RWPE1 (cell line): Measurements from ENCODE around the gene HOXA10.
A peak's percentile ranks its signal among the peaks of the same experiment; 100 is the strongest.

ENCODE experiments used
- CTCF ChIA-PET: fragments of 350-600 bp; sonication (Branson Sonifier 250); formaldehyde crosslinking; extraction: SDS; loops from one replicate; lab custom pipeline; 2021; lab: Yijun Ruan, JAX
- POLR2A ChIA-PET: fragments of 400-600 bp; formaldehyde crosslinking; extraction: SDS; loops from one replicate; lab custom pipeline; 2020; ENCODE audit warnings: antibody characterized with exemption; ENCODE audit not compliant: low non-redundant PET; lab: Yijun Ruan, JAX
- DNase-seq: peaks from one replicate; pipeline ENCODE4 v3.0.0; 2012; ENCODE audit warnings: low spot score
- H3K27ac ChIP-seq: fragments of 450-650 bp; 2 replicates; pipeline ENCODE4 v1.5.1; 2017
- TF ChIP-seq, protein P1 (sequence below): fragments of 450-650 bp; conservative IDR thresholded peaks from 2 replicates; pipeline ENCODE4 v1.5.1; 2017; ENCODE audit warnings: low read depth, mild to moderate bottlenecking

Gene HOXA10

DNA sequence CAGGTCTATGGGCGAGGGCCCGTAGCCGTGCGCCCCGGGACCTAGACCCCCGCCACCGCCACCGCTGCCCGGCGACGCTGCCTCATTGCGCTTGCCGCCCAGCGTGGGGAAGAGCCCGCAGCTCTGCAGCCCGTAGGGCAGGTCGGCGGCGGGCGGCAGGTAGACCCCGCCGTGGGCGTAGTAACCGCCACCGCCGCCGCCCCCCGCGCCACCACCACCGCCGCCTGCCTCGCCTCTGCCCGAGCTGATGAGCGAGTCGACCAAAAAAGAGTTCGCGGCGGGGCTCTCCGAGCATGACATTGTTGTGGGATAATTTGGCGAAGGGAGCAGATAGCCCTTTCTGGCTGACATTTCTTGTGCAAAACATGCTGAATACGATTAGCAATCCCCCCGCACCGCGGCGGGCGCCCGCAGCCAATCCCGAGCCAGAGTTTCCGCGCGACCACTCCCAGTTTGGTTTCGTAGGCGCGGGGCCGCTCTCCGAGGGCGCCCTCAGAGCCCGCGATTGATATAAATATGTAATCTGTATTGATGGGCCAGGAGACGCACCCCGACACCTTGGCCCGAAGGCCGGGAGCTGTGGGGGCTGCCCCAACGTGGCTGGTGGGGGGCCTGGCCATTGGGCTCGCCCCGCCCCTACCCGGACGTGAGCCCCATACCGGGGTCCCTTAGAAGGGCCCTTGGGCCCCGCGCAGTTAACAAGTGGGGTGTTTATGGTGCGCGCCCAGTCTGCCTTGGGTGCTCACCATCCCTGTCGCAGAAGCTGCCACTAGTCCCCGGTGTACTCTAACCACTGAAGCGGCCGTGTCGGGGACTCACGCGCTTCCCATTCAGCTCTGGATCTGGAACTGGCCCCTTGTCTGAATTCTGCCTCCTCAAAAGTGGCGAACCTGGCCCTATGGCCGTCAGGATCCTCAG, at the start of gene HOXA10:
HOXA10 (minus strand) TSS at position 365 of the 918 bp plus-strand sequence; CDS start at position 351, 14 bp downstream.
- no peak for DNase-seq
- CTCF ChIA-PET: interaction anchor here (0.7 to 2.1 kb wide), 5 partner anchors 10 to 320 kb away, joined by 3 to 7 read pairs (median 6); no protein-coding TSS in a partner anchor
- POLR2A ChIA-PET: no interaction called here
- H3K27ac ChIP-seq: peak within 1 kb of the TSS; percentile 95
- TF ChIP-seq, protein P1, sequence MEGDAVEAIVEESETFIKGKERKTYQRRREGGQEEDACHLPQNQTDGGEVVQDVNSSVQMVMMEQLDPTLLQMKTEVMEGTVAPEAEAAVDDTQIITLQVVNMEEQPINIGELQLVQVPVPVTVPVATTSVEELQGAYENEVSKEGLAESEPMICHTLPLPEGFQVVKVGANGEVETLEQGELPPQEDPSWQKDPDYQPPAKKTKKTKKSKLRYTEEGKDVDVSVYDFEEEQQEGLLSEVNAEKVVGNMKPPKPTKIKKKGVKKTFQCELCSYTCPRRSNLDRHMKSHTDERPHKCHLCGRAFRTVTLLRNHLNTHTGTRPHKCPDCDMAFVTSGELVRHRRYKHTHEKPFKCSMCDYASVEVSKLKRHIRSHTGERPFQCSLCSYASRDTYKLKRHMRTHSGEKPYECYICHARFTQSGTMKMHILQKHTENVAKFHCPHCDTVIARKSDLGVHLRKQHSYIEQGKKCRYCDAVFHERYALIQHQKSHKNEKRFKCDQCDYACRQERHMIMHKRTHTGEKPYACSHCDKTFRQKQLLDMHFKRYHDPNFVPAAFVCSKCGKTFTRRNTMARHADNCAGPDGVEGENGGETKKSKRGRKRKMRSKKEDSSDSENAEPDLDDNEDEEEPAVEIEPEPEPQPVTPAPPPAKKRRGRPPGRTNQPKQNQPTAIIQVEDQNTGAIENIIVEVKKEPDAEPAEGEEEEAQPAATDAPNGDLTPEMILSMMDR: no peak

DNA sequence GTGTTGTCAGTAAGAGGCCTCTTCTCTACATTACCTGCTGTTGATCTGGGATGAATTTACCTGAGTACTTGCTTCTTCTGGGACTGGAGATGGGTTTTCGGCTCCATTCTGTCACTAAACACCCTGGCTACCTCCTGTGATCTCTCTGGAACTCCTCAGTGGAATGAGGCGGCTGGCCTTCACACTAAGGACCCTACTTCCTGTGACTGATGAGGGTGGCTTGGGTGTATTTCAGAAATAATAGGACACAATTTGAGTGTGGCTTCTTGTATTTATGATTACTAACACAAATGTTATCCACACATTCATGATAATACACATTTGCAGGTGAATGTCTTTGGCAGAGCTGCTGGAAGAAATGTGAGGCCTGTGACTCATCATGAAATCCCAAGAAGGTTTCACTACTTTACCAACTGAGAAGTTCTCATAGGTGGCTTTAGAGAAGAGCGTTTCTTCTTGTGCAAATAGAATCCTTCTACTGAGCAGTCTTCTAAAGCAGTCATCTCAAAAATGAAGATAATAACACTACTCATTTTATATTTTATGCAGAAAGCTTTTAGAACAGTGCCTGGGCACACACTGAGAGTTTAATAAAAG, 47.2 kb upstream of the HOXA10 start:
- DNase-seq: peak; percentile 21
- no peak overlapping the region for H3K27ac ChIP-seq
- CTCF ChIA-PET: no interaction called here
- POLR2A ChIA-PET: no interaction called here
- TF ChIP-seq, protein P1: no peak

DNA sequence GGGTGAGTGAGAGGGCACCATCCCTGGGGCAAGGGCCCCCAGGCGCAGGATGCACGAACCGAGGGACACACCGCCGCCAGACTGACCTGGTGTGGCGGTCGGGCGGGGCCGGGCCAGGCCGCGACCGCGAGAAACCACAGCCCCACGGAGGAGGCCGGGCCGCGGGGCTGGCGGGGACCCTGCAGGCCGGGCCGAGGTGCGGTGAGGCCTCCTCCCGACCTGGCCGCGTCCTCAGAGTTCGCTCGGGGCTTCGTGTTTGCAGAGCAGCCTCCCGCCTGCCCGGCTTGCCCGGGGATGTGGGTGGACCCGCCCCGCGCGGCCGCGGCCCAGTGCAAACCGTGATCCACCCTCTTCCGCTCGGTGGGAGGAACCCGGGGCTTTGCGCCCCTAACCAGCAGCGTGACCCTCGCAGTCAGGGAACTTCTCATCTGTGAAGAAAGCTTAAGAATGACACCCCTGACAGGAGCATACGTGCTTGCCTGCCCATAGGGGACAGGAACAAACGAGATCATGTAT, 46.4 kb upstream of the HOXA10 start:
- POLR2A ChIA-PET: no interaction called here
- no peak for DNase-seq
- TF ChIP-seq, protein P1: no peak
- no peak overlapping the region for H3K27ac ChIP-seq
- CTCF ChIA-PET: no interaction called here

DNA sequence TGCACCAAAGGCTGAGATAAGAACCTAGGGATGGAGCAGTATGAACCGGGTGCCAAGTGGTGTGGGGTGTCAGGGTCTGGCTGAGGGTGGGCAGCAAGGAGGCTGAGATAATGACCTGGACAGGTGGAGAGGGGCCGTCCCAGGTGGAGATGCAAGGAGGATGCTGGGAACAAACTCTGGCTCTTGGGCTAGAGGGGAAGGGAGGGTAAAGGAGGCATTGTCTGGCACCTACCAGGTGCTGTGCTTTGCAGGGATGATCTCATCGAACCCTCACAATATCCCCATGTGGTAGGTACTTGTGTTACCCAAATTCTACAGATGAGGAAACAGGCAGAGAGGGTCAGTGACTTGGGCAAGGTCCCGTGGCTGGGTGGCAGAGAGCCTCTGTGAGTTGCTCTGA, 45.7 kb upstream of the HOXA10 start:
- POLR2A ChIA-PET: no interaction called here
- TF ChIP-seq, protein P1: no peak
- H3K27ac ChIP-seq: no peak overlapping the region
- DNase-seq: no peak
- CTCF ChIA-PET: no interaction called here

DNA sequence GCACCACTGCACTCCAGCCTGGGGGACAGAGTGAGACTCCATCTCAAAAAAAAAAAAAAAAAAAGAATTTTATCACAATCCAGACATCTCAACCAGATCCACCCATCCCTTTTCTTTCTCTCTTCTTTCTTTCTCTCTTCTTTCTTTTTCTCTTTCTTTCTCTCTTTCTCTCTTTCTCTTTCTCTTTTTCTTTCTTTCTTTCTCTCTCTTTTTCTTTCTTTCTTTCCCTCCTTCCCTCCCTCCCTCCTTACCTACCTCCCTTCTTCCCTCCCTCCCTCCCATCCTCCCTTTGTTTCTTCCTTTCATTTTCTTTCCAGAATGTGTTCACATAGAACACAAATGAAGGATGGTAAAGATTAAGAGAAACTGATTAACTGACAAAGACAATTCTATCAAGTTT, 43.8 kb upstream of the HOXA10 start:
- no peak overlapping the region for H3K27ac ChIP-seq
- TF ChIP-seq, protein P1: no peak
- ChIA-PET CTCF (no interaction called here), POLR2A (no interaction called here)
- no peak for DNase-seq

DNA sequence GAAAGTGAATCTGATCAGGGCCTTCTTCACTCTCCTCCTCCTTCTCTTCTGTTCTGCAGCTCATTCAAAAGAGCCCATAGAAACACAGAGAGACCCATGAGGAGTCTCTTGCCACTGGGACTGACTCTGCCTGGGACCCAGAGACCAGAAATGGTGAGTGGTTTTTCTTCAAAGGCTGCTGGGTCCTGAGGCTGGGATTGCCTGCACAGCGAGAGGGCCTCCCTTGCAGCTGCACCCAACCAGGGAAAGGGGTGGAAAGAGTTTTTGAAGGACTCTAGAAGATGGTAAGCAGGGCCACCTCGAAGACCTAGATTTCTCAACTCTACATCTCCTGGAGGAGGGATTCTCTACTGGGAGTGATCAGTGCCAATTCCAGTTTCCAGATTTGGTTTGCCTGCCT, 41.2 kb upstream of the HOXA10 start:
- POLR2A ChIA-PET: no interaction called here
- CTCF ChIA-PET: no interaction called here
- no peak for DNase-seq
- no peak overlapping the region for H3K27ac ChIP-seq
- TF ChIP-seq, protein P1: no peak
